ENCODE results near the gene NWD2. TPM values are rescaled to one million over a fixed set of nuclear protein-coding genes. Genes with fewer than 3 reads are reported as not detected.

Gene NWD2
- total and polyA plus RNA-seq, 9 of the 15 experiments (the other 6 are each of a cell fraction or from before 2014, with no cell fraction given), result not detected

GRCh38 chr4:37326852-37327251 is 82.3 kb downstream of the NWD2 start (continued):
- TF ChIP-seq ELF1 (tag; IDR thresholded peaks at IDR 0.05) (no peak), BRD9 (IDR thresholded peaks at IDR 0.05; ENCODE audit: low read depth, partially characterized antibody) (no peak)

GRCh38 chr4:37338972-37339371 is 94.4 kb downstream of the NWD2 start:
- CTCF ChIA-PET (ENCODE audit: low intra/inter-chr PET ratio), result no interaction called here
- no peak for ATAC-seq

More at GRCh38 chr4:37338972-37339371, 94.4 kb downstream of the NWD2 start:
- Histone ChIP-seq H4K20me1 (replicated peaks; ENCODE audit: control insufficient read depth, insufficient read depth, low read length) (no peaks in the 10 kb centered on the region), H3K9me3 (replicated peaks; ENCODE audit: control insufficient read depth, insufficient read depth, low read depth, low read length) (no peaks in the 10 kb centered on the region), H3K4me2 (ENCODE audit: insufficient read depth, low read length) (no peak overlapping the region), H3K4me1 (replicated peaks in 1 of 2; ENCODE audit: control insufficient read depth in 2 of 2, insufficient read depth in 2 of 2, low read length in 2 of 2) (no peaks in the 10 kb centered on the region), H3K27me3 (ENCODE audit: control insufficient read depth in 2 of 2, insufficient read depth in 2 of 2, low read length in 2 of 2) (no peaks in the 10 kb centered on the region), H3K9me1 (ENCODE audit: control insufficient read depth, insufficient read depth, low read length) (no peaks in the 10 kb centered on the region), H2AFZ (ENCODE audit: low read depth, low read length) (no peak overlapping the region), H3K27ac (ENCODE audit: extremely low read depth, low read depth, low read length) (no peak overlapping the region), H3K36me3 (ENCODE audit: control insufficient read depth, insufficient read depth, low read length) (no peaks in the 10 kb centered on the region), H3K4me3 (no peak overlapping the region), H3K9ac (ENCODE audit: insufficient read depth in 1 of 2, low read depth in 2 of 2, low read length in 2 of 2) (no peak overlapping the region), H3K79me2 (ENCODE audit: control insufficient read depth, insufficient read depth, low read length) (no peaks in the 10 kb centered on the region)
- no peak for TF ChIP-seq MTA3 (IDR thresholded peaks at IDR 0.05; ENCODE audit: borderline replicate concordance)
- TF ChIP-seq, protein P1, sequence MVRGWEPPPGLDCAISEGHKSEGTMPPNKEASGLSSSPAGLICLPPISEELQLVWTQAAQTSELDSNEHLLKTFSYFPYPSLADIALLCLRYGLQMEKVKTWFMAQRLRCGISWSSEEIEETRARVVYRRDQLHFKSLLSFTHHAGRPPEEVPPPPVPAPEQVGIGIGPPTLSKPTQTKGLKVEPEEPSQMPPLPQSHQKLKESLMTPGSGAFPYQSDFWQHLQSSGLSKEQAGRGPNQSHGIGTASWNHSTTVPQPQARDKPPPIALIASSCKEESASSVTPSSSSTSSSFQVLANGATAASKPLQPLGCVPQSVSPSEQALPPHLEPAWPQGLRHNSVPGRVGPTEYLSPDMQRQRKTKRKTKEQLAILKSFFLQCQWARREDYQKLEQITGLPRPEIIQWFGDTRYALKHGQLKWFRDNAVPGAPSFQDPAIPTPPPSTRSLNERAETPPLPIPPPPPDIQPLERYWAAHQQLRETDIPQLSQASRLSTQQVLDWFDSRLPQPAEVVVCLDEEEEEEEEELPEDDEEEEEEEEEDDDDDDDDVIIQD (CRISPR knock-in tag; IDR thresholded peaks at IDR 0.05), result no peak
- TF ChIP-seq, protein P2, sequence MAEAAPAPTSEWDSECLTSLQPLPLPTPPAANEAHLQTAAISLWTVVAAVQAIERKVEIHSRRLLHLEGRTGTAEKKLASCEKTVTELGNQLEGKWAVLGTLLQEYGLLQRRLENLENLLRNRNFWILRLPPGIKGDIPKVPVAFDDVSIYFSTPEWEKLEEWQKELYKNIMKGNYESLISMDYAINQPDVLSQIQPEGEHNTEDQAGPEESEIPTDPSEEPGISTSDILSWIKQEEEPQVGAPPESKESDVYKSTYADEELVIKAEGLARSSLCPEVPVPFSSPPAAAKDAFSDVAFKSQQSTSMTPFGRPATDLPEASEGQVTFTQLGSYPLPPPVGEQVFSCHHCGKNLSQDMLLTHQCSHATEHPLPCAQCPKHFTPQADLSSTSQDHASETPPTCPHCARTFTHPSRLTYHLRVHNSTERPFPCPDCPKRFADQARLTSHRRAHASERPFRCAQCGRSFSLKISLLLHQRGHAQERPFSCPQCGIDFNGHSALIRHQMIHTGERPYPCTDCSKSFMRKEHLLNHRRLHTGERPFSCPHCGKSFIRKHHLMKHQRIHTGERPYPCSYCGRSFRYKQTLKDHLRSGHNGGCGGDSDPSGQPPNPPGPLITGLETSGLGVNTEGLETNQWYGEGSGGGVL (CRISPR knock-in tag; IDR thresholded peaks at IDR 0.05), result no peak
- FAIRE-seq, result no peak
- in situ Hi-C loops (cut with MboI), result no loop called here
- BruUV-seq (replicated peaks), result no TSS peak
- intact Hi-C loops (cut with micrococcal nuclease), result no loop called here
- DNase-seq (ENCODE audit: extremely low read depth in 1 of 4, low spot score in 3 of 4), result no peak
- POLR2A ChIA-PET, result interaction anchor here (0.7 kb wide), 1 partner anchor 147 kb away, joined by 3 read pairs; no protein-coding TSS in a partner anchor
